GM19351 (cell line): ENCODE results near the gene CCBE1.

ENCODE experiments used
- ATAC-seq: cut with Tn5 transposase; IDR thresholded peaks from one replicate; pipeline ENCODE4 v1.9.1; 2021; ENCODE audit warnings: mild to moderate bottlenecking, moderate library complexity; ENCODE audit not compliant: unreplicated experiment

Gene CCBE1

GRCh38 chr18:59576541-59577385 is 120.5 kb downstream of the CCBE1 start:
- ATAC-seq: no peak

GRCh38 chr18:59575995-59576394 is 121.2 kb downstream of the CCBE1 start:
- ATAC-seq: no peak

- no peak for ATAC-seq
These were observed 123.3 kb downstream of the CCBE1 start for GRCh38 chr18:59573962-59574361.

- ATAC-seq: no peak
These were observed 125.3 kb downstream of the CCBE1 start for GRCh38 chr18:59571902-59572301.

- no peak for ATAC-seq
These were observed 126.4 kb downstream of the CCBE1 start for GRCh38 chr18:59570796-59571195.

GRCh38 chr18:59570101-59570775 is 127.0 kb downstream of the CCBE1 start:
- ATAC-seq: no peak

- no peak for ATAC-seq
These were observed 127.8 kb downstream of the CCBE1 start for GRCh38 chr18:59569390-59569791.

- ATAC-seq: no peak
These were observed 129.8 kb downstream of the CCBE1 start for GRCh38 chr18:59567431-59567830.

GRCh38 chr18:59566533-59566971 is 130.7 kb downstream of the CCBE1 start:
- ATAC-seq: no peak

GRCh38 chr18:59565957-59566356 is 131.3 kb downstream of the CCBE1 start:
- ATAC-seq: no peak

GRCh38 chr18:59564561-59564960 is 132.7 kb downstream of the CCBE1 start:
- no peak for ATAC-seq

- ATAC-seq: no peak
These were observed 133.9 kb downstream of the CCBE1 start for GRCh38 chr18:59563176-59563785.

GRCh38 chr18:59562751-59563150 is 134.5 kb downstream of the CCBE1 start:
- no peak for ATAC-seq

GRCh38 chr18:59561612-59562011 is 135.6 kb downstream of the CCBE1 start:
- ATAC-seq: no peak

- no peak for ATAC-seq
These were observed 136.7 kb downstream of the CCBE1 start for GRCh38 chr18:59560556-59560955.

GRCh38 chr18:59559528-59559927 is 137.7 kb downstream of the CCBE1 start:
- no peak for ATAC-seq

GRCh38 chr18:59555995-59556659 is 141.1 kb downstream of the CCBE1 start:
- no peak for ATAC-seq

GRCh38 chr18:59554796-59555335 is 142.4 kb downstream of the CCBE1 start:
- no peak for ATAC-seq

- ATAC-seq: no peak
These were observed 143.9 kb downstream of the CCBE1 start for GRCh38 chr18:59553273-59553870.

GRCh38 chr18:59551902-59552635 is 145.2 kb downstream of the CCBE1 start:
- no peak for ATAC-seq
